Smooth muscle cell (in vitro differentiated cells): Measurements from ENCODE around the gene TBC1D2B. TPM values are rescaled to one million over a fixed set of nuclear protein-coding genes. Genes with fewer than 3 reads are reported as not detected.

Experiments
- DNase-seq: peaks from one replicate; lab custom pipeline; 2025; ENCODE audit not compliant: unreplicated experiment; lab: John Stamatoyannopoulos, UW
- H2AFZ ChIP-seq: fragments of 200-600 bp; sonication (generic); 2 replicates; pipeline ENCODE4 v1.6.0; 2016; ENCODE audit warnings: antibody characterized with exemption, low read depth, mild to moderate bottlenecking
- H3F3A ChIP-seq: fragments of 200-600 bp; sonication (generic); 2 replicates; pipeline ENCODE4 v1.6.0; 2017; ENCODE audit warnings: antibody characterized with exemption, low read depth
- H3K27ac ChIP-seq: fragments of 200-600 bp; sonication (generic); 2 replicates; pipeline ENCODE4 v1.5.1; 2016; ENCODE audit warnings: low read depth, mild to moderate bottlenecking
- H3K27me3 ChIP-seq: fragments of 200-600 bp; sonication (generic); 2 replicates; pipeline ENCODE4 v1.6.1; 2016; ENCODE audit warnings: low read depth, mild to moderate bottlenecking
- H3K36me3 ChIP-seq: fragments of 200-600 bp; sonication (generic); 2 replicates; pipeline ENCODE4 v1.5.1; 2016; ENCODE audit warnings: low read depth
- H3K4me1 ChIP-seq: fragments of 200-600 bp; sonication (generic); 2 replicates; pipeline ENCODE4 v1.5.1; 2016; ENCODE audit warnings: low read depth
- H3K4me2 ChIP-seq: fragments of 200-600 bp; sonication (generic); 2 replicates; pipeline ENCODE4 v1.6.0; 2016; ENCODE audit warnings: mild to moderate bottlenecking
- H3K4me3 ChIP-seq: fragments of 200-600 bp; sonication (generic); 2 replicates; pipeline ENCODE4 v1.5.1; 2016; ENCODE audit warnings: mild to moderate bottlenecking
- H3K79me2 ChIP-seq: fragments of 200-600 bp; sonication (generic); 2 replicates; pipeline ENCODE4 v1.6.0; 2016; ENCODE audit warnings: low read depth, mild to moderate bottlenecking
- H3K9ac ChIP-seq: fragments of 200-600 bp; sonication (generic); 2 replicates; pipeline ENCODE4 v1.6.0; 2016; ENCODE audit warnings: low read depth
- H3K9me3 ChIP-seq: fragments of 200-600 bp; sonication (generic); replicated peaks from 2 replicates; pipeline ENCODE4 v1.5.1; 2016; ENCODE audit warnings: low read depth
- H4K20me1 ChIP-seq: fragments of 200-600 bp; sonication (generic); 2 replicates; pipeline ENCODE4 v1.6.0; 2016; ENCODE audit warnings: low read depth
- WGBS: methylation state at CpG from one replicate; pipeline ENCODE4 v1.1.7; 2016; ENCODE audit warnings: low lambda C conversion rate; 5-methylcytosine and 5-hydroxymethylcytosine counted together
- polyA plus RNA-seq: library from polyadenylated mRNA; unstranded; fragments of >200 nt; fragmentation: Nextera tagmentation; extraction: Ambion mirVana; gene quantifications from 2 replicates; pipeline ENCODE4 v1.2.1, GENCODE V29; 2016
- total RNA-seq: library from RNA; depleted of rRNA; stranded (reverse); fragments of >200 nt; gene quantifications from 2 replicates; pipeline ENCODE4 v1.2.3, GENCODE V29; 2014
- TF ChIP-seq, protein P1 (sequence below): fragments of 200-600 bp; sonication (generic); IDR thresholded peaks from 2 replicates; pipeline ENCODE4 v1.5.1; 2017; ENCODE audit warnings: borderline replicate concordance, mild to moderate bottlenecking, antibody characterized with exemption; ENCODE audit not compliant: insufficient read depth, poor library complexity, severe bottlenecking

TBC1D2B gene
- total and polyA plus RNA-seq, 2 experiments from 2014 or later = 14.2 to 19.4 TPM

DNA sequence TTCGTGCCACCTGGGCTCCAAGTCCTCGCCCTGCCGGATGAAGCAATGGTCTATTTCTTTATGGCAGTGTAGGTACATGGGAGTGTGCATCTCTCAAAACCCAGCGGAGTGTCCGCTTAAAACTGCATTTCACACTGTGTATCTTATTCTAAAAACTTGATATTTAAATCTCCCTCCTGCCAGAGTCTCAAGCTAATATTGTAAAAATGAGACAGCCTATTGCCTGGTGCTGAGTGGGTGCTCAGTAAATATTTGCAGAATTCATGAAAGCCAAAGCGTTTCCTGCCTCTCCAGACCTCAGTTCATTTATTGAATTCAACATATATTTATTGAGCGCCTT lies 330 bp upstream of the TBC1D2B start:
- Histone ChIP-seq H3K27ac (peak overlapping the region; percentile 9), H3K9me3 (no peaks in the 10 kb centered on the region), H4K20me1 (no peaks in the 10 kb centered on the region), H3K79me2 (peaks cover 21% of the 10 kb centered on the region), H3K4me2 (peak overlapping the region; percentile 99), H3K27me3 (no peaks in the 10 kb centered on the region), H3K4me3 (peak overlapping the region; percentile 88), H3K4me1 (peaks cover 17% of the 10 kb centered on the region), H2AFZ (peak overlapping the region; percentile 98), H3K36me3 (no peaks in the 10 kb centered on the region), H3F3A (peaks cover 21% of the 10 kb centered on the region), H3K9ac (no peak overlapping the region)
- WGBS = 34% methylated on average over 6 of the region's 7 CpGs
- no peak for DNase-seq
- TF ChIP-seq, protein P1, sequence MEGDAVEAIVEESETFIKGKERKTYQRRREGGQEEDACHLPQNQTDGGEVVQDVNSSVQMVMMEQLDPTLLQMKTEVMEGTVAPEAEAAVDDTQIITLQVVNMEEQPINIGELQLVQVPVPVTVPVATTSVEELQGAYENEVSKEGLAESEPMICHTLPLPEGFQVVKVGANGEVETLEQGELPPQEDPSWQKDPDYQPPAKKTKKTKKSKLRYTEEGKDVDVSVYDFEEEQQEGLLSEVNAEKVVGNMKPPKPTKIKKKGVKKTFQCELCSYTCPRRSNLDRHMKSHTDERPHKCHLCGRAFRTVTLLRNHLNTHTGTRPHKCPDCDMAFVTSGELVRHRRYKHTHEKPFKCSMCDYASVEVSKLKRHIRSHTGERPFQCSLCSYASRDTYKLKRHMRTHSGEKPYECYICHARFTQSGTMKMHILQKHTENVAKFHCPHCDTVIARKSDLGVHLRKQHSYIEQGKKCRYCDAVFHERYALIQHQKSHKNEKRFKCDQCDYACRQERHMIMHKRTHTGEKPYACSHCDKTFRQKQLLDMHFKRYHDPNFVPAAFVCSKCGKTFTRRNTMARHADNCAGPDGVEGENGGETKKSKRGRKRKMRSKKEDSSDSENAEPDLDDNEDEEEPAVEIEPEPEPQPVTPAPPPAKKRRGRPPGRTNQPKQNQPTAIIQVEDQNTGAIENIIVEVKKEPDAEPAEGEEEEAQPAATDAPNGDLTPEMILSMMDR = no peak

DNA sequence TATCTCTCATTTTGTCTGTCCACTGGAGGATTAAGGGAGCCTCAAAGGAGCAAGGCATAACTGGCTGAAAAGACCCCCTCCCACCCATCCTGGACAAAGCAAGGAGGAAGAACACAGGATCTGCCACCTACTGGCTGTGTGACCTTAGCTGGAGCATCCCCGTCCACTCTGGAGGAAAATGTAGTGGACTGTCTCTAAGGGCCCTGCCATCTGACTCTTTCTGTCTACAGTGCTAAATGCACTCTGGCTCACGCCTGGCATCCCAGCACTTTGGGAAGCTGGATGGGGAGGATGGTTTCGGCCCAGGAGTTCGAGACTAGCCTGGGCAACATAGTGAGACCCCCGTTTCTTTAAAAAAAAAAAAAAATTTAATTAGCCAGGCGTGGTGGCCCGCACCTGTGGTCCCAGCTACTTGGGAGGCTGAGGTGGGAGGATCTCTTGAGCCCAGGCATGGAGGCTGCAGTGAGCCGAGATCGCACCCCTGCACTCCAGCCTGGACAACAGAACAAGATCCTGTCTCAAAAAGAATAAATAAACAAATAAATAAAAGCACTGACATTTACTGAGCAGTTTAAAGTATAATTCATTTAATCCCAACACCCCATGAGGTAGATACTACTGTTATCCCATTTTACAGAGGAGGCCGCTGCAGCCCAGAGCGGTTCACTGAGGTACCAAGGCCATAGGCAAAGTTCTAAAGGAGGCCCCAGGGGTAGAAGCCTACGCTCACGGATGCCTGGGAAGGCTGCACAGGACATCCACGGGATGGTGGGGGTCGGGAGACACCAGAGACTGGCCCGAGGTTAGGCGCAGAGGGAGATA lies 1.1 kb downstream of the TBC1D2B start:
- Histone ChIP-seq H2AFZ (peak overlapping the region; percentile 89), H3K27me3 (no peaks in the 10 kb centered on the region), H3K9ac (peak overlapping the region; percentile 44), H3K27ac (peak overlapping the region; percentile 94), H3K36me3 (no peaks in the 10 kb centered on the region), H3K4me3 (peak overlapping the region; percentile 88), H3K4me2 (peak overlapping the region; percentile 97), H3K9me3 (no peaks in the 10 kb centered on the region), H4K20me1 (peaks cover 10% of the 10 kb centered on the region), H3F3A (peaks cover 22% of the 10 kb centered on the region), H3K4me1 (peaks cover 27% of the 10 kb centered on the region), H3K79me2 (peaks cover 30% of the 10 kb centered on the region)
- no peak for DNase-seq
- TF ChIP-seq, protein P1 = no peak
- WGBS = 60% methylated on average over 17 of the region's 17 CpGs

DNA sequence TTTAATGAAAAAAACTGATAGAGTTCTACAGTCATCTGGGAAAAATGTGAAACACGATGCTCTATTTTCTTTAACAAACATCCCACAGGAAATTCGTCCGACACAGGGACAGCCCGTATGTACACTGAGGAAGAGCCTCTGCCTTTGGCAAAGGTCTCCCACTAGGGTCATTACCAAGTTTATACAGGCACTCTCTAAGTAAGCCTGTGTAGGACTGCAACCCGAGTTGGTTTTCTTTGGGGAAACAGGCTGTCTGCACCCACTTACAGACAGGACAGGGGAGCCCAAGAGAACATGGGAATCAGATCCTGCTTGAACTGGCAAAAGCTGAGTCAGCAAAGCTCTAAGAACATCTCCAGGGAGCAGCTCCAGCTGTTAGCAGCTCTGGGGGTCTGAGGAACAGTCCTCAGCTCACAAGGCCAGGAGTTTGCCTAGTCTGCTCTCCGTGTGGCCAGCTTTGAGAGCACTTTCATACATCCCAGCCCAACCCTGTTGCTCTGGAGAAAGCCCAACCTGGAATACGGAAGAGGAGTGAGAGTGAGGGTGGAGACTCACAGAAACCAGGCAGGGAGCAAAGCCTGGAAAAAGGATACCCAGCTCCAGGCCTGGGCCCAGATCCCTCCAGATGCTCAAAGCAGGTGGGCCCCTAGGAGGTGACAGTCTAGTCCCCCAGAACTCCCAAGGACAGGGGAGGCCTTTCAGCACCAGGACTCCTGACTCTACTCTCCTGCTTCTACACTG lies 1.9 kb downstream of the TBC1D2B start:
- no peaks in the 10 kb centered on the region for H3K36me3 ChIP-seq
- peak overlapping the region; percentile 94 for H3K27ac ChIP-seq
- no peak overlapping the region for H2AFZ ChIP-seq
- WGBS = 11% methylated on average over 7 of the region's 7 CpGs
- peaks cover 22% of the 10 kb centered on the region for H3F3A ChIP-seq
- H3K4me2 ChIP-seq = peak overlapping the region; percentile 97
- DNase-seq = no peak
- H3K27me3 ChIP-seq = no peaks in the 10 kb centered on the region
- H3K4me3 ChIP-seq = peak overlapping the region; percentile 88
- peak overlapping the region; percentile 36 for H3K9ac ChIP-seq
- peaks cover 30% of the 10 kb centered on the region for H3K4me1 ChIP-seq
- TF ChIP-seq, protein P1 = no peak
- peaks cover 18% of the 10 kb centered on the region for H4K20me1 ChIP-seq
- H3K79me2 ChIP-seq = peaks cover 38% of the 10 kb centered on the region
- H3K9me3 ChIP-seq = no peaks in the 10 kb centered on the region
